Stimulated activated naive CD8-positive, alpha-beta T cell treated with anti-CD3 and anti-CD28 coated beads, Interleukin-15, amount 100 ng/mL, for 72 hours (primary cell): Measurements from ENCODE around the gene KPNA3.
A peak's percentile ranks its signal among the peaks of the same experiment; 100 is the strongest.
"Not testable (repeated sequence)": the region's sequence is repeated elsewhere in the genome, so short reads cannot be mapped to it uniquely, and the experiment has no call there.

Experiments
- ATAC-seq: fragments of 150-1000 bp; cut with Tn5 transposase; 2 replicates; pipeline ENCODE4 v1.10.0; 2021; ENCODE audit warnings: mild to moderate bottlenecking, moderate library complexity
- DNase-seq, 2 donors: peaks; one replicate each; pipeline ENCODE4 v3.0.0; 2021 to 2022
- H3K27ac Mint-ChIP-seq, 2 donors: one replicate each; pipeline ENCODE4 v1.8.0; 2022; ENCODE audit warnings: mild to moderate bottlenecking in 2 of 2, mixed read lengths in 2 of 2, moderate library complexity in 2 of 2
- H3K27me3 Mint-ChIP-seq: one replicate; pipeline ENCODE4 v1.8.0; 2022; ENCODE audit warnings: mixed read lengths
- H3K4me1 Mint-ChIP-seq: one replicate; pipeline ENCODE4 v1.8.0; 2022; ENCODE audit warnings: mild to moderate bottlenecking, mixed read lengths
- H3K4me3 Mint-ChIP-seq, 2 donors: one replicate each; pipeline ENCODE4 v1.8.0; 2022; ENCODE audit warnings: mild to moderate bottlenecking in 2 of 2, mixed read lengths in 2 of 2, moderate library complexity in 1 of 2
- H3K9me3 Mint-ChIP-seq, 2 donors: one replicate each; pipeline ENCODE4 v1.8.0; 2022; ENCODE audit warnings: mixed read lengths in 2 of 2

Gene KPNA3

DNA sequence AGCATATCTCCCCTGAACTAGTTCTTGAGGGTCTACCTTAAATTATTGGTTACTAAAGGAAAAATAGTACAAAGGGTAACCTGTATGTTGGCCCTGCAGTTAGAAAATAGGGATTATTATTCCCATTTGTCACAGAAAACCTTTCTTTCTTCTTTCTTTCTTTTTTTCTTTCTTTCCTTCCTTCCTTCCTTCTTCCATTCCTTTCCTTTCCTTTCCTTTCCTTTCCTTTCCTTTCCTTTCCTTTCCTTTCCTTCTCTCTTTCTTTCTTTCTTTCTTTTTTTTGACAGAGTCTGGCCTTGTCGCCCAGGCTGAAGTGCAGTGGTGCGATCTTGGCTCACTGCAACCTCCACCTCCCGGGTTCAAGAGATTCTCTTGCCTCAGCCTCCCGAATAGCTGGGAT is 23.6 kb upstream of the KPNA3 start:
- H3K9me3 Mint-ChIP-seq, ATAC-seq: not testable (repeated sequence)

DNA sequence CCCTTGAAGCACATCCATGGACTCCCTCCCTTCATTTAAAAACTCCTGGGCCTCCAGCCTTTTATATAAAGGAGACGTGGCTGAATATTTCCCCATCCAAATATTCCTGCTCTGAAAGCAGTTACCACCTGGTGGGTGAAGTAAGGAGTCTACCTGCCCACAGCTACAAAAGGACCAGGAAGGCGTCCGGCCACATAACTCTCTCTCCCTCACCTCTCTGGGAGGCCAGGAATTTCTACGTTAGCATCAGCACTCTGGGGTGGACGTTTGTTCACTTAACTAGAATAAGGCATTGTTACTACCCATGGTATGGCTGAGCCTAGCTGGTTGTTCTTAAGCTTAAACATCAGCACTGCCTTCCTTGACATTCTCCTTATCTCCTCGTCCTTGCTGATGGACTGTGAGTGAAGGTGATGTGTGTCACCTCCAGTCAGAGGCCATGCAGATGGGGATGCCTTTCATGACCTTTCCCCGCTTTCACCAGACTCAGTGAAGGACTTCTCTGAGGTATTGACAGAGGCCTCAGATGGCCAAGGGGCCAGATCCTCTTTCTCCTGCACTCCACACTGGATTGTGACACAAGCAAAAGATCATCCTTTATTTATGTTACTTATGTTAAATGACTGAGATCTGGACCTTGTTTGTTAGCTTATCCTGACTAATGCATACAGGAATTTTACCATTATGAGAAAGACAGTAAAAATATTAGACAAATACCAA is 22.2 kb upstream of the KPNA3 start:
- no peaks in the 10 kb centered on the region for H3K4me1 Mint-ChIP-seq
- DNase-seq, result no peak
- H3K9me3 Mint-ChIP-seq, result no peaks in the 10 kb centered on the region
- H3K27me3 Mint-ChIP-seq, result peaks cover 27% of the 10 kb centered on the region
- ATAC-seq, result no peak
- no peak overlapping the region for H3K4me3 Mint-ChIP-seq
- no peak overlapping the region for H3K27ac Mint-ChIP-seq

More for the DNA sequence above, 23.6 kb upstream of the KPNA3 start:
- not testable (repeated sequence) for H3K27ac Mint-ChIP-seq, H3K4me3 Mint-ChIP-seq, DNase-seq, H3K4me1 Mint-ChIP-seq
- H3K27me3 Mint-ChIP-seq, result peaks cover 36% of the 10 kb centered on the region

DNA sequence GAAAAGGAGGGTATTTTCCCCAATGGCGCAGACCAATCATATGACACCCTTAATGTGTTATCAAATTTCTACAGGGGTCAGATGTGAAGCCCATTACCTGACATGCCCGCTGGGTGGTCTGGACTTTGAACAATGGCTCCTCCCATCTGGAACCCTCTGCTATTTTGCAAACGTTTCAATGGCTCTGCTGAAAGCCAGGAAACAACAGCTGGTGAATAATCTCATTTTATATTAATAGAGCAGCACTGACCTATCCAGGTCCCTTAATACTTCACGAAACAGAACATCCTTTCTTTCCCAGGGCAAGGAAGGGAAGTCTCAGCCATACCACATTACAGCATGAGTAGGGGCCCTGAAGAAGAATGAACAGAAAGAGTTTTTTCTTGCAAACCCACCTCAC is 20.3 kb upstream of the KPNA3 start:
- DNase-seq, result no peak
- no peak overlapping the region for H3K27ac Mint-ChIP-seq
- peaks cover 19% of the 10 kb centered on the region for H3K27me3 Mint-ChIP-seq
- H3K4me3 Mint-ChIP-seq, result no peak overlapping the region
- no peak for ATAC-seq
- H3K4me1 Mint-ChIP-seq, result no peaks in the 10 kb centered on the region
- H3K9me3 Mint-ChIP-seq, result no peaks in the 10 kb centered on the region

DNA sequence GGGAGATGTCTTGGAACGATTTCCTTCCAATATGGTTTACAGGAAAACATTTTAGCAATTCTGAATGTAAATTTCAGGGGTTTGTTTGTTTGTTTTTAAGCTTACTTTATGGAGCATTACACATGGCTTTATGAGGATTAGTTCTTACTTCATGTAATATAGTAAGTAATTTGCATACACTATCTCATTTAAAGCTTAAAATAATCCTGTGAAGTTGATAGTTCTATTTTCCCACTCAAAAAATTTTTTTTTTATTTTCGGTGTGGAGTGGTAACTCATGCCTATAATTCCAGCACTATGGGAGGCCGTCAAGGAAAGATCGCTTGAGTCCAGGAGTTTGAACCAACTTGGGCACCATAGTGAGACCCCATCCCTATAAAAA is 19.0 kb upstream of the KPNA3 start:
- ATAC-seq, result no peak
- Mint-ChIP-seq H3K27me3 (peaks cover 7% of the 10 kb centered on the region), H3K9me3 (no peaks in the 10 kb centered on the region), H3K4me1 (no peaks in the 10 kb centered on the region), H3K4me3 (no peak overlapping the region), H3K27ac (no peak overlapping the region)
- no peak for DNase-seq

DNA sequence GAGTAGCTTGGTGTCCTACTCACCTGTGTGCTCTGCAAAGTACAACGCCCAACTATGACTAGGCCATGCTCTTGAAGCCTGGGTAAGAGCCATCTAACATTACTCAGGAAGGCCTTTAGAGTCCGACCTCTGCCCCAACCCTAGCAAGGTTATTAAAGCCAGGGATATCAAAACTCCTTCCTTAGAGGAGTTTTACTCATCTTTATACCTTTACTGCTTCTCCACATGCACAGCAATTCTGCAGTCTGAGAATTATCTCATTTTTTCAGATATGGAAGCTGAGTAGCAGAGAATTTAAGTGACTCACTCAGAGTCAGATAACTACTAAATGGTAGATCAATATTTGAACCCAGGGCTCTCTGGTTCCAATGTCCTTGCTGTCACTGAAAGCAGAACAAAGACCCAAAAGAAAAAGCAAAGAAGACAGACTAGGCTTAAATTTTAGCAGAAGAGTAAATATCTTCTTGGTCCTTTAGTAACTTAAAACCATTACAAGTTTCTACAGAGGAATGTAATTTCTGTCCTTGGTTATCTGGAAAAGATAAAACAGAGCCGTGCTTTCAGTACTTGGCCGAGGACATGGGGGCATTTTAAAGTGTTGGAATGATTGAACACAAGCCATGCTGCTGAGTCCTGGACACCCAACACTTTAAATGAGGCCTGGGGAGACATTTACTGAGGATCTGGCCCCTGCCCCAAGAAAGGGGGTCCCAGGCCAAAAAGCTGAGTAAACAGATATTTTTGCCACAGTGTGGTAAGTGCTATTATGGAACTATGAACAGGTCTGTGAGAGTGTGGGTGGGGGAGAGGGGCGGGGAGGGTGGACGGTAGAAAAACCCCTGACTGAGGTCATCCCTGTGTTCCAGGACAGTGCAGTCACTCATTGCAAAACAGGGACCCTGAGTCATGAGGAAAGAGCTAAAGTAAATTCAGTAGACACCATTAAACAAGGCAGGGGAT is 18.4 kb upstream of the KPNA3 start:
- no peak for DNase-seq
- H3K9me3 Mint-ChIP-seq, result no peaks in the 10 kb centered on the region
- peaks cover 12% of the 10 kb centered on the region for H3K27me3 Mint-ChIP-seq
- no peak for ATAC-seq
- H3K4me3 Mint-ChIP-seq, result no peak overlapping the region
- no peak overlapping the region for H3K27ac Mint-ChIP-seq
- no peaks in the 10 kb centered on the region for H3K4me1 Mint-ChIP-seq

DNA sequence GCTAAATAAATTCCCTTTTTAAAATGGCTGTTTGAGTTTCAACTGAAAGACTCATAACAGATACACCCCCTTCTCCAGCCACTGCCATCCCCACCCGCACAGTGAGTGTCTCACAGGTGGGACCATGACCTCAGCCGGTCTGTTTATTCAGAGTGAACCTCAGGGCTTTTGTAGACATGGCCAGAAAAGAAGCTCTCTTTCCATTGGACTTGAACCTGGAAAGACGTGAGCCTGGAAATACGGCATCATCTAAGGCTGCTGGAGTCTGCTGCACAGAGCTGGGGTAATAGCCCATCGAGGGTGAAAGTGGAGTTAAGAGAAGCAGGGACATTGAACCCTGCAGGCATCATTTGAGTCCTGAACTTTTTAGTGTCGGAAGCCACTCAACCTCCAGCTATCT is 15.2 kb upstream of the KPNA3 start:
- Mint-ChIP-seq H3K27ac (no peak overlapping the region), H3K4me3 (no peak overlapping the region), H3K9me3 (no peaks in the 10 kb centered on the region), H3K4me1 (no peaks in the 10 kb centered on the region), H3K27me3 (peaks cover 12% of the 10 kb centered on the region)
- ATAC-seq (no peak), DNase-seq (no peak)

DNA sequence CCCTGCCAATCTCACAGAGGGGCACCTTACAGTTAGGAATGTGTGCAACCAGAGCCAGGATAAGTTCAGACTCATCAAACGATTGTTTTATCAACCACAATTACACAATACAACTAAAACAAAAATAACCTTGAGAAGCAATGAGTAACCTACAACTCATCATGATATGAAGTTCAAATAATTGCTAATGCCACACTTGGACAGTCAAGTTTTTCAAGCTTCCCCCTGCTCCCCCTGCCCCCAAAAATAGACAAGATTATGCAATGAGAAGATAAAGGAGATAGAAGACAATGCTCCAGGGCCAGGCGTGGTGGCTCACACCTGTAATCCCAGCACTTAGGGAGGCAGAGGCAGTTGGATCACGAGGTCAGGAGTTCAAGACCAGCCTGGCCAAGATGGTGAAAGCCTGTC is 13.6 kb upstream of the KPNA3 start:
- H3K27ac Mint-ChIP-seq, result no peak overlapping the region
- H3K27me3 Mint-ChIP-seq, result peaks cover 12% of the 10 kb centered on the region
- H3K4me1 Mint-ChIP-seq, result no peaks in the 10 kb centered on the region
- H3K4me3 Mint-ChIP-seq, result no peak overlapping the region
- no peak for ATAC-seq
- H3K9me3 Mint-ChIP-seq, result no peaks in the 10 kb centered on the region
- no peak for DNase-seq

DNA sequence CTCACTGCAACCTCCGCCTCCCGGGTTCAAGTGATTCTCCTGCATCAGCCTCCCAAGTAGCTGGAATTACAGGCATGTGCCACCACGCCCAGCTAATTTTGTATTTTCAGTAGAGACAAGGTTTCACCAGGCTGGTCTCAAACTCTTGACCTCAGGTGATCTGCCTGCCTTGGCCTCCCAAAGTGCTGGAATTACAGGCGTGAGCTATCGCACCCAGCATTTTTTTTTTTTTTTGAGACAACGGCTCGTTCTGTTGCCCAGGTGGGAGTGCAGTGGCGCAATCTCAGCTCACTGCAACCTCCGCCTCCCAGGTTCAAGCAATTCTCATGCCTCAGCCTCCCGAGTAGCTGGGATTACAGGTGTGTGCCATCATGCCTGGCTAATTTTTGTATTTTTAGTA is 10.6 kb upstream of the KPNA3 start:
- not testable (repeated sequence) for H3K27ac Mint-ChIP-seq, ATAC-seq, H3K4me3 Mint-ChIP-seq, H3K9me3 Mint-ChIP-seq, H3K4me1 Mint-ChIP-seq, DNase-seq
- peaks cover 12% of the 10 kb centered on the region for H3K27me3 Mint-ChIP-seq

DNA sequence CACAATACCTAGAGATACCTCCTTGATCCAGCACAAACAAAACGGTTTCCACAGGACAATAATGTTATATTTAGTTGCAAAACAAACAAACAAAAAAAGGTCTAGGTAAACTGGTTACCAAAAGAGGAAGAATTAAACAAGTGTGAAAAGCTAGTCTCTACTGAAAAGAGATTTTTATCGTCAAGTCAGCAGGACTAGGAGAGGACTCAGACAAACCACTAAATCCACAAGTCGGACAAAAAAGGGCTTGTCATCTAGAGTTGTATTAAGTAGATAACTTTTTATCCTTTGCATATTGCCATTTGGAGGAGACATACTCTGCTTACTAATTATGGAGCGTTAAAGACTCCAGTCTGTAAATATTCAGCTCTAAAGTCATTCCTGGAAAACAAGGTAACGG is 9.9 kb upstream of the KPNA3 start:
- Mint-ChIP-seq H3K4me3 (no peak overlapping the region), H3K4me1 (no peaks in the 10 kb centered on the region), H3K9me3 (no peaks in the 10 kb centered on the region), H3K27ac (no peak overlapping the region), H3K27me3 (peaks cover 12% of the 10 kb centered on the region)
- no peak for ATAC-seq
- no peak for DNase-seq

DNA sequence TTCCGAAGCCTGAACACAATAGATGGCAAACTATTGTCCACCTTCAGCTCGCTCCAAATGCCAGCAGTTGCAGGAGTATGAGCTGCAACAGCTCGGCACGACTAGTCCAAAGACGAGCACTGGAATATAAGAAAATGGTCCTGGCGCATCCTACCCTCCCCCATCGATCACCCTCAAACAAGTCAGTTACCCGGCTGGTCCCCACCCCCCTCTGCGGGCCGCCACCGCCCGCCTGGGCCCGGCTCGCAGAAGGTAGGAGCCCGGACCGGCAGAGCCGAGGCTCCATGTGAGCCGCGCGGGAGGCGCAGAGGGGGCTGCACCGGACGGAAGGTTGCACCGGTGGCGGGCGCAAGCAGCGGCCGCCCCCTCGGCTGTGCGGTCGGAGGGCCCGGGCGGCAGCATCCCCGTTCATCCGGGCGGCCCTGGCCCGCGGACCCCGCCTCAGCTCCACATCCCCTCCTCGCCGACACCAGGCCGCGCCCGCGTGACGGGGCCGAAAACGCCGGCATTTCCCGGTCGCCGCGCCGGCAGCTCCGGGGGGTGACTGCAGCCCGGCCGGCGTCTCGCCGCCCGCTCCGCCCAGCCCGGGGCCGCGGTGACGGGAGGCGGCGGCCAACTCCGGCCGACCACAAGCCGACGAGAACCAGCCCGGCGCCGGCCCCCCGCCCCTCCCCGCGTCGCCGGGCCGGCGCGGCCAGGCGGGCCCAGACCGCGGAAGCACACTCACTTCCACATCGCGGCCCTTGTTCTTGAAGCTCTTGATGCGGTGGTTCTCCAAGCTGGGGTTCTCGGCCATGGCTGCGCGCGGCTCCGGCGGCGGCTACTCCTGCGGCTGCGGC is 552 bp downstream of the KPNA3 start:
- peak overlapping the region; percentile 92 to 96 for H3K4me3 Mint-ChIP-seq
- ATAC-seq (peak; percentile 29), DNase-seq (peak; percentile 55 to 64)
- no peaks in the 10 kb centered on the region for H3K9me3 Mint-ChIP-seq
- H3K27ac Mint-ChIP-seq, result peak overlapping the region; percentile 98
- H3K4me1 Mint-ChIP-seq, result peaks cover 35% of the 10 kb centered on the region
- H3K27me3 Mint-ChIP-seq, result no peaks in the 10 kb centered on the region

DNA sequence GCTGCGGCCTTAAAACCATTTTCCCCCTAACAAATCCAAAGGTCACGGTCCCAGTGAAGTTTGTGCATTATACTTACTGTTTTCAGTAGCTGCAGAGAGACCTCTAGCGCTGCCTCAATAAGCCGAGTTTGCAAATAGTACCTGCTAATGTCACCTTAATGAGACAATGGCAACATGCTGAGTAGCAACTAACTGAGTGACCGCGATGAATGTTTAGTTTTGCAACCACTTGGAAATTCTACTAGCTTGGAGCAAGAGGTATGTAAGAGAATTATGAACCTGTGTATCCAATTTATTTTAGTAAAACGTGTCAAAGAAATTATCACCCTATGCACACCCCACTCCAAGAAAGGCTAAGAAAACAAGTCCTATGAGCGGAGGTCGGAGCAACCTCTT is 1.2 kb downstream of the KPNA3 start:
- ATAC-seq (no peak), DNase-seq (peak; percentile 9 to 19)
- no peaks in the 10 kb centered on the region for H3K27me3 Mint-ChIP-seq
- H3K27ac Mint-ChIP-seq, result peak overlapping the region; percentile 94 to 95
- H3K4me3 Mint-ChIP-seq, result peak overlapping the region; percentile 77 to 87
- H3K9me3 Mint-ChIP-seq, result no peaks in the 10 kb centered on the region
- peaks cover 41% of the 10 kb centered on the region for H3K4me1 Mint-ChIP-seq

DNA sequence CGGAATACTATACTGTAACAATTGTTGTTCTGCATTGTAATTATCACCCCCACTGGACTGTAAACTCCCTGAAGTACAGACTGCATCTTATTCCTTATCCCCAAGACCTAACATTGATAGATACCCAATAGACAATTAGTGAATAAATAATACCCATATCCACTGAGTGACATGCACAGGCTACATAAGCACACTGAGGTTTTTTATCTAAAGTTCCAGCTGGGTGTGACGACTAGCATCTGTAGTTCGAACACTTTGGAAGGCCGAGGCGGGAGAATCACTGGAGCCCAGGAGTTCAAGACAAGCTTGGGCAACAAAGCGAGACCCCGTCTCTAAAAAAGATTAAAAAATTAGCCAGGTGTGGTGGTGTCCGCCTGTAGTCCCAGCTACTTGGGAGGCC is 2.5 kb downstream of the KPNA3 start:
- Mint-ChIP-seq H3K4me3 (no peak overlapping the region), H3K4me1 (peaks cover 50% of the 10 kb centered on the region)

DNA sequence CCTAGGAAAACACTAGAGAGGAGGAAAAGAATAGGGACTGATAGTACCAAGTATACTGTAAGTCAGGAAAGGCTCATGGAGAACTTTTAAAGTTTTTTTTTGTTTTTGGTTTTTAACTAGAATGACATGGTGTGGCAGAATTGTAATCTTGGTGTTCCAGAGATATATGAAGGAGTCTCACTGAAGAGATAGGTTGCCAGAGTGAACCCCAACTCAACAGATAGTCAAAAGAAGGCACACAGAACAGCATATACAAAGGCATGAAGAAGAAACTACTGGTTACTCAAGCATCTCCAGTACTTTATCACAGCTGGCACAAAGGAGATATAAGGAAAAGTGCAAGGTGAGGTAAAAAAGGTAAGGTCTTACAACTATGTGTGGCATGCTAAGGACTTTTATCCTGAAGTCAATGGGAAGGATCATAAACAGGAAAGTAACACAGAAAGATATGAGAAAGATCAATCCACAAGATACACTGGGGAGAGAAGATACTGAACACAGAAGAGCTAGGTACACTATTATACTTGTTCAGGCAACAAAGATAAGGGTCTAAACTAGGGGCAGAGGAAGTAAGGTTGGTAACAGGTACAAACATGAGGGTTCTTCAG is 6.0 kb downstream of the KPNA3 start:
- ATAC-seq (no peak), DNase-seq (no peak)
- H3K4me3 Mint-ChIP-seq, result no peak overlapping the region
- no peak overlapping the region for H3K27ac Mint-ChIP-seq
- no peaks in the 10 kb centered on the region for H3K27me3 Mint-ChIP-seq
- no peaks in the 10 kb centered on the region for H3K9me3 Mint-ChIP-seq
- peaks cover 53% of the 10 kb centered on the region for H3K4me1 Mint-ChIP-seq

More for the DNA sequence above, 2.5 kb downstream of the KPNA3 start:
- Mint-ChIP-seq H3K27me3 (no peaks in the 10 kb centered on the region), H3K27ac (no peak overlapping the region), H3K9me3 (no peaks in the 10 kb centered on the region)
- DNase-seq (no peak), ATAC-seq (no peak)

DNA sequence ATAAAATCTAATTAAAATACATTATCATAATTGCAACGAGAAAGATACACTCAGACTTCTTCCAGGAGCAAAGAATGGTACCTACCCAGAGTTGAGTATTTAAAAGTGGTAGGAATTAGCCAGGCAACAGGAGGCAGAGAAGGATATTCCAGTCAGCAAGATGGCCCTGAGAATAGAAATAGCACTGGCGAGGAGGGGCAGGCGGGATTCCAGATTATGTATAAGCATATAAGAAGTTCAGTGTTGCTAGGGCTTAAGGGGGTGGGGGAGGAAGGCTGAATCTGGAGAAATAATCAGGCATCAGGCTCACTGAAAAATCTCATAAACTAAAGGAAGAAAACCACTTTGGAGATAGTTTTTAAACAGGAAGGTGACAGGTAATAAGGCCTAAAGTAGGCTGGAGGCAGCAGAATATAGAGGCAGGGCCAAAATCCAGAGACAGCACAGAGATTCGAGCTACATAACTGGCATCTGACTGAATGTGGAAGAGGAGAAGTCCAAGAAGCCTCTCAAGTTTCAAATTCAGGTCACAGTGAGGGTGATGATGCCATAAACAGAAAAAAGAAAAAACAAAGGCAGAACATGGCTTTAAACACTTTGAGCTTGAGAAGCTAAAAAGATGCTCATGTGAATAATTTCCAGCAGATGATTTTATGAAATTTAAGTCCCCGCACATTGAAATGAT is 7.5 kb downstream of the KPNA3 start:
- no peak for ATAC-seq
- Mint-ChIP-seq H3K9me3 (no peaks in the 10 kb centered on the region), H3K4me1 (peaks cover 46% of the 10 kb centered on the region), H3K27me3 (no peaks in the 10 kb centered on the region), H3K4me3 (no peak overlapping the region), H3K27ac (no peak overlapping the region)
- no peak for DNase-seq

DNA sequence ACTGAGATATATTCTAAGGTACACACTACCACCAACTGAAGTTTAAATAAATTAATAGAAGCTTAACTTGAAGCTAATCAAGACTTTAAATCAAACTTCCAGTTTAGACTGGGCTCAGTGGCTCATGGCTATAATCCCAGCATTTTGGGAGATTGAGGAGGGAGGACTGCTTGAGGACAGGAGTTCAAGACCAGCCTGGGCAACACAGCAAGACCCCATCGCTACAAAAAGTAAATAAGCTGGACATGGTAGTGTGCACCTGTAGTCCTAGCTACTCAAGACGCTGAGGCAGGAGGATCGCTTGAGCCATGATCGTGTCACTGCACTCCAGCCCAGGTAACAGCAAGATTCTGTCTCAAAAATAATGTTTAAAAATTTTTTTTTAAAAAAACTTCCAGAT is 8.6 kb downstream of the KPNA3 start:
- Mint-ChIP-seq H3K4me3 (no peak overlapping the region), H3K4me1 (peaks cover 45% of the 10 kb centered on the region), H3K27ac (no peak overlapping the region), H3K9me3 (no peaks in the 10 kb centered on the region), H3K27me3 (no peaks in the 10 kb centered on the region)
- DNase-seq (no peak), ATAC-seq (no peak)
